Gastrocnemius medialis (tissue), 4 donors: Measurements from ENCODE around the gene LBH.

Source experiments
- POLR2A ChIP-seq, 2 donors: fragments of 450-650 bp; IDR thresholded peaks; one replicate each; pipeline ENCODE4 v1.6.1; 2017; ENCODE audit warnings: antibody characterized with exemption in 2 of 2, mild to moderate bottlenecking in 2 of 2, moderate library complexity in 2 of 2
- TF ChIP-seq, protein P1 (sequence below), 5 experiments: fragments of 450-650 bp in 3 of 5; fragments of 200-600 bp in 2 of 5; sonication (generic) in 2 of 5; IDR thresholded peaks in 4 of 5; conservative IDR thresholded peaks in 1 of 5; 1 replicate in 4 of 5; 2 replicates in 1 of 5; pipeline ENCODE4 v1.5.1; 2016 to 2019; ENCODE audit warnings: antibody characterized with exemption in 5 of 5, mild to moderate bottlenecking in 3 of 5, moderate library complexity in 3 of 5

- no peak for TF ChIP-seq POLR2A (IDR thresholded peaks at IDR 0.05)
- TF ChIP-seq, protein P1, sequence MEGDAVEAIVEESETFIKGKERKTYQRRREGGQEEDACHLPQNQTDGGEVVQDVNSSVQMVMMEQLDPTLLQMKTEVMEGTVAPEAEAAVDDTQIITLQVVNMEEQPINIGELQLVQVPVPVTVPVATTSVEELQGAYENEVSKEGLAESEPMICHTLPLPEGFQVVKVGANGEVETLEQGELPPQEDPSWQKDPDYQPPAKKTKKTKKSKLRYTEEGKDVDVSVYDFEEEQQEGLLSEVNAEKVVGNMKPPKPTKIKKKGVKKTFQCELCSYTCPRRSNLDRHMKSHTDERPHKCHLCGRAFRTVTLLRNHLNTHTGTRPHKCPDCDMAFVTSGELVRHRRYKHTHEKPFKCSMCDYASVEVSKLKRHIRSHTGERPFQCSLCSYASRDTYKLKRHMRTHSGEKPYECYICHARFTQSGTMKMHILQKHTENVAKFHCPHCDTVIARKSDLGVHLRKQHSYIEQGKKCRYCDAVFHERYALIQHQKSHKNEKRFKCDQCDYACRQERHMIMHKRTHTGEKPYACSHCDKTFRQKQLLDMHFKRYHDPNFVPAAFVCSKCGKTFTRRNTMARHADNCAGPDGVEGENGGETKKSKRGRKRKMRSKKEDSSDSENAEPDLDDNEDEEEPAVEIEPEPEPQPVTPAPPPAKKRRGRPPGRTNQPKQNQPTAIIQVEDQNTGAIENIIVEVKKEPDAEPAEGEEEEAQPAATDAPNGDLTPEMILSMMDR (IDR thresholded peaks at IDR 0.05 in 4 of 5, conservative IDR thresholded peaks at IDR 0.05 in 1 of 5) = no peak
Measured at GRCh38 chr2:30213326-30213725, 18.0 kb upstream of the LBH start.
